Activated gamma-delta T cell (primary cell): ENCODE results near the gene FGF1.

Source experiments
- DNase-seq: peaks from one replicate; lab custom pipeline; 2025; lab: John Stamatoyannopoulos, UW

FGF1 gene

GRCh38 chr5:142614054-142614453 lies 71.8 kb downstream of the FGF1 start:
- DNase-seq = no peak

- no peak for DNase-seq
These were observed 72.6 kb downstream of the FGF1 start for GRCh38 chr5:142613271-142613671.

GRCh38 chr5:142612494-142613270 lies 73.2 kb downstream of the FGF1 start:
- no peak for DNase-seq

GRCh38 chr5:142611154-142611553 lies 74.7 kb downstream of the FGF1 start:
- DNase-seq = no peak

DNA sequence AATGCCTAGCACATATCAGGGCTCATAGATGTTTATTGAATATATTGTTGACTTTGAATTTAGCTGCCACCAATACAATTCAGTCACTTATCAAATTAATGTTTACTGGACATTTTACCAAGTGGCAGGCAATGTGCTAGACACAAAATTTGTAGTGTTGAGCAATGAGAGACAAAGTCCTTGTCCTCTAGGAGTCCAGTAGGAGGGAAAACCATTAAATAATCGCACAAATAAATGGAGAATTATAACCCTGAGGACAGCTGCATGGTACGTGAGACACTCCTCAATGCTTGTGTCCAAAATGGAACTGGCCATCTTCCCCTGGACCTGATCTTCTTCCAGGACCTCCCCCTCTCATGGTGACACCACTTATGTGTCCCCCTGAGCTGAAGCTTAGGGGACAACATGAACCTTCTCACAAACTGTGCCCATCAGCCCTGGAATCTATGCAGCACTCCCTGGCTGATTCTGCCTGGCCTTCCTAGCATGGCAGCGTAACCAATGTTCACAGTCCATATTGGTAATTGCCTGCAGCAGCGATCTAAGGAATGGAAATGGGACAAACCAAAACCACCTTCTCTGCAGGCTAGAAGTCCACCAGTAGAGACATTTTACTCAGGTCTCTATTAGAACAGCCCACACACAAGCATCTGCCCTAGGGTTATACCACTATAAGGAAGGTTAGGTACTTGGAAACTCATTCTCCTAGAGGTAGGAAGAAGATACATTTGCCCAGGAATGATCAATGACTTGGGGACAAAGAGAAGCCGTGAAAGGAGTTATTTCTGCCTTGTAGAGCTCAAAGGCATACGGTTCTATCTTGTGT lies 75.5 kb downstream of the FGF1 start:
- no peak for DNase-seq

GRCh38 chr5:142609142-142609541 lies 76.7 kb downstream of the FGF1 start:
- DNase-seq = no peak

- DNase-seq = no peak
These were observed 77.8 kb downstream of the FGF1 start for GRCh38 chr5:142608081-142608480.

DNA sequence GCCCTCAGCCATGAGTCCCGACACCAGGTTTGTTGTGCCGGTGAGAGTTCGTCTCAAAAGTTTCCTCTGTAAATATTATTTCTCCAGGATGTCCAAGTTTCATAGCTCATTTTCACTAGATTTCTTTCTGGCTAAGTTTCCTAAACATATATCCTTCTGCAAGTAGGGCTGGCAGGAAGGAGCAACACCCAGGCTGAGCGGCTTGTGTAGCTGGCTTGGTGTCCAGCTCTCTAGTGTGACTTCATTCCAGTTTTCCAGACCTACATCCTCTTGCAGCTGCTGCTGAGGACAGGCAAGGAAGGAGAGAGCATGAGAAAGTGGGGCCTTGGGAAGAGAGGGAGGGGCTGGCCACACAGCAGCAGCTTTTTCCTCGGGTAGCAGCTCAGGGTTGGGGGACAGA lies 80.3 kb downstream of the FGF1 start:
- DNase-seq = no peak

DNA sequence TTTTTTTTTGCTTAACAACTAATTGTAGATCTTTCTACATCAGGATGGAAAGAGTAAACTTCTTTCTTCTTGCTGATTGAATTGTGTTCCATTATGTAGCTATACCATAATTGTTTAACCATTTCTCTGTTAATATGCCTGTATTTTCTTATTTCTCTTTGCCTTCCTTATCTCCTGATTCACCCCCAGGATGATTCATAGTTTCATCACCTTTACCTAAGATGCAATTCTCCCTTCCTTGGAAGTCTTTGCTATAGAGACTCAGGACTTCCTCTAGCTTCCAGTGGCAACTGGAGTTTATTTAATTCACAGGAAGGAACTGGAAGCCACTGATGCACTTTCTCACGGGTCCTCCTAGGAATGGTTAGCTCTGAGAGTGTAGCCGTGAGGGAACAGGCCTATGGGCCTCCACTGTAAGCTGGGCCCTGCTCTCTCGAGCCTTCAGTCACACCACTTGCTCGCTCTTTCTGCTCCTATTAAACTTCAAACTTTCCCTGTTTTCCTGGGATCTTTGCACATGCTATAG lies 83.1 kb downstream of the FGF1 start:
- no peak for DNase-seq

- no peak for DNase-seq
These were observed 84.5 kb downstream of the FGF1 start for GRCh38 chr5:142601432-142601831.

DNA sequence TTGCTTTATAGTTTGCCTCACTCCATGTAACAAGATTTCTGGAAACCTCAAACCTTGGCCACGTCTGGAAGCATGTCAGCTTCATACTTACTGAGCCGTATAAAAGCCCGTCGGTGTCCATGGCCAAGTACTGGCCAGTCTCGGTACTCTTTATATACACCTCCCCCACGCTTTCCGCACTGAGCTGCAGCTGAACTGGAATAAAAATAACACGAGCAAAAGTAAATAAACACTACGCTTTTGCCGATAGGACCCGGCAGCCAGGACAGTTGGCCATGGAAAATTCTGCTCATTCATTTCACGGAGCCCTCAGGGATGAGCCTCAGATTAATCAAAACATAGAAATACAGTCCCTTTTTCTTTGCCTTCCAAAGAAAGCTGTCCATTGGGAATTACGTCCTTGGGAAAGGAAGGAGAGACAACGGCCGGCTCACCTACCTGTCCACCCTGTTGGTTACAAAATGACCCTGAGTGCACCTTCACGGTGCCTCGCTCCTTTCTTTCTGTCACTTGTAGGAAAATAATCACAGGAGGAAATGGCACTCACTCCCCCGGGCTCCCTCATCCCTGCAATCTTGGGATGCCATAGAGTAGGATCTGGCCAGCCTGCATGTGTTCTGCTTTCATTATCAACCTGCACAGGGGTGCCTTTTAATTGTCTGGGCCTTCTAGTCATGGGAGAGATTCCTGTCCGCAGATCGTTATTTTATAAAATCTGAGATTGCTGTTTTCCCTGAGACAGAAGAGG lies 85.1 kb downstream of the FGF1 start:
- DNase-seq = no peak

- no peak for DNase-seq
These were observed 85.8 kb downstream of the FGF1 start for GRCh38 chr5:142600092-142600491.

- no peak for DNase-seq
These were observed 87.6 kb downstream of the FGF1 start for GRCh38 chr5:142598338-142598700.

DNA sequence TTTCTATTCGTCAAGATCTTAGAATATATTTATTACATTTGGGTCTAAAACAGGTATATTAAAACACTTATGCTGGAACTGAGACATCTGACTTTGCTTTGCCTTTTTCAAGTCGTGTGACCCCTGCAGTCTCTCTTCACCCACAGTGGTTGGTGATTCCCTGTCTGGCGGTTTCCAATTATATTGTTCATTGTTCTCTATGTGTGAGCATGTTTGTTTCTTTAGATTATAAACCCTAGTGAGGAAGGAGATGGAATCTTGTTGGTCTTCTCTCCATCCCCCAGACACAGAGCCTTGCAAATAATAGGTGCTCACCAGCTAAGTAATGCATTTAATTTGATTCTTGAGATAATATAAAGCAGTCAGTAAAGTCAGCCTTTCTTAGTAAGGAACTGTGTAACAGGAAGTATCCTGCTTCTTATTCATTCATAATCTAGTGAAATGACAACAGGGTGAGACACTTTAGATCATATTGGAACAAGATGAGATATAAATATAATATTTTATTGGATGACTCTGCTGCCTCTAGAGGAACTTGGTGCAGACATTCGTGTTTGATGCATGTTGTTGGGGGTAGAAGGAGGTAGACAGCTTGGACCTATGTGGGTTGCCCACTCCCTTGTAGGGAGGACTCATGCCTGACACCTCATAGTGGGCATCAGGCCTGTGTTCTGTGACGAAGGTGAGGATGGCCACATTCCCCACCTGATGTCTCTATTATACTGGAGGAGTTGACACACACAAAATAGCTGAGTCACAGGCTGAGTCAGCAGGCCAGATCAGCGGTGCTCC lies 88.1 kb downstream of the FGF1 start:
- DNase-seq = no peak

DNA sequence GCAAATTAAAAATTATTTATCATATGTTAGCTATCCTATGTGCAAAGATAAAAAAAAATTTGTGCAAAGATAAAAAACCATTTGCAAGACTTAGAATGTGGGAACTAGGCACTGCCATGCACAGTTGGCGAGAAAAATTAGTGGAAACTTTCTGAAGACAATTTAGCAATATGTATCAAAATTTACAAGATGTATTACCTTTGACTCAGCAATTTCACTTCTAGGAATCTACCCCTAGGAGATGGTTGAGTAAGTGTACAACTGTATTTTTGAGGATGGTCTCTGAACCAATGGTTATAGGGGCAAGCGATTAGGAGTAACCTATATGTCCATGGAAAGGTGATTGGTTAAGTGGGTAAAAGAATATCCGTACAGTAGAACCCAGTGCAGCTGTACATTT lies 88.9 kb downstream of the FGF1 start:
- DNase-seq = no peak

GRCh38 chr5:142592365-142592764 lies 93.5 kb downstream of the FGF1 start:
- DNase-seq = no peak

- no peak for DNase-seq
These were observed 95.2 kb downstream of the FGF1 start for GRCh38 chr5:142590451-142591231.

GRCh38 chr5:142589720-142590119 lies 96.2 kb downstream of the FGF1 start:
- no peak for DNase-seq

DNA sequence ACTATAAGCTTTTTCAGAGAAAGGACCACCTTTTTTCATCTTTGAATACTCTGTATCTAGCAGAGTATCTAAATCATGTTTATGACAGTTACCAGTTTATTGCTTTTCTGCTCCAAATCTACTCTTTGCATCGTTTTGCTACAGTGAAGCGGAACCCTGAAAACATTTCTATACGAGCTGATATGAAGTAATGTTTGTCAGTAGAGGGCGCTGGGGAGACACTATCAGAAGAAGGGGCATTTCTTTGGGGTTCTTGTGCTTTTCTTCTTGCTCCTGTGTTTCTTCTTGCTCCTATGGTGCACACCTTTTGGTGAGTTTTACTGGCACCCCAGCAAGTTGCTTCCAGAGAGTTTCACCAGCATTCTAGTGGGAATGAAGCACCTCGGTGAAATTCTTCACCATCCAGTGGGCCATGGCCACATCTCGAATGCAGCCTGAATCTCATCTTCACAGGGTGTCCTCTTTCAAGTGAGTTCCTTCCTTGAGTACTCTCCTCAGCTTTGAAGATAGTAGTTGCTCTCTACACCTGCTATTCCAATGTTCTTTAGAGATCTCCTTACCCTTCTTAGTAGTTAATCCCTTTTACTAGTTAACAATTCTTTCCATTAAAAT lies 98.4 kb downstream of the FGF1 start:
- no peak for DNase-seq

GRCh38 chr5:142586552-142586951 lies 99.3 kb downstream of the FGF1 start:
- DNase-seq = no peak
